SU-DHL-6 (cell line): ENCODE data around the gene DIP2C.

ENCODE experiments used
- CTCF ChIP-seq: fragments of 200-600 bp; sonication (generic); IDR thresholded peaks from one replicate; pipeline ENCODE4 v1.5.1; 2017; ENCODE audit warnings: antibody characterized with exemption, mild to moderate bottlenecking, low read length, moderate library complexity; ENCODE audit not compliant: insufficient read depth, poor library complexity, severe bottlenecking
- EZH2phosphoT487 ChIP-seq: fragments of 200-600 bp; sonication (generic), shearing (Covaris generic); conservative IDR thresholded peaks from 2 replicates; pipeline ENCODE4 v1.6.1; 2018; ENCODE audit warnings: mild to moderate bottlenecking, antibody characterized with exemption, low read length, moderate library complexity, mixed read lengths

DNA sequence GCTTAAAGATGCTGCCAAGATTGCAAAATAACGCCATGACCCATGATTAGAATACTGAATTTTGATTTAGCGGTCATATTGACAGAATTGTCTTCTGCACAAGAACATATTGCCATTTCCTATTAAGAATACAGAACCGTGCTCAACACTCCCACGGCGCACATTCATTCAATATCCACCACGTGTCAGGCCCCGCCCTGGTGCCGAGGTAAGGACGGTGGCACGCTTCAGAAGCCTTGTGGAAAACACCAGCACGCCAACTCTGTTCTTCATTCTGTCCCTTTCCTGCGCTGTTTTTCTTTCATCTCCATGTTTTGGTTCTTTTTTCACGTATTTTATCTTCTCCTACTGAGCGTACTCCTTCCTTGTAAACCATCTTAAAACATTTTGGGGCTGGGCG is 364.9 kb downstream of the DIP2C start:
- TF ChIP-seq CTCF: no peak
- TF ChIP-seq EZH2phosphoT487: no peak
